Measurements from ENCODE around the gene GSTA2. TPM values are rescaled to one million over a fixed set of nuclear protein-coding genes. Genes with fewer than 3 reads are reported as not detected.

The GSTA2 gene
- total and polyA plus RNA-seq, 3 donors from 2014 or later, result 65.4 to 89.9 (median 85.9) TPM

- DNase-seq, result no peak
- H3K36me3 ChIP-seq (ENCODE audit: low read depth, missing control alignments), result no peaks in the 10 kb centered on the region
- no peaks in the 10 kb centered on the region for H3K27me3 ChIP-seq
- no peak overlapping the region for H3K27ac ChIP-seq
- no peaks in the 10 kb centered on the region for H3K9me3 ChIP-seq
- intact Hi-C loops (cut with DNase I; ENCODE audit: low total_unique reads), result no loop called here
- TF ChIP-seq POLR2A (IDR thresholded peaks at IDR 0.05), result no peak
- TF ChIP-seq CTCF (IDR thresholded peaks at IDR 0.05), result no peak
- no peaks in the 10 kb centered on the region for H3K4me1 ChIP-seq
- no peak overlapping the region for H3K4me3 ChIP-seq
Measured at GRCh38 chr6:52704060-52704459, 59.2 kb downstream of the GSTA2 start.

Other genes with a start within 250 kb of the GSTA2 start
- 10 to 100 TPM; 21.1 to 26.1 TPM for gene TRAM2, start 186.4 kb downstream of the GSTA2 start, total RNA-seq
- 34.7 TPM for gene TRAM2, start 186.4 kb downstream of the GSTA2 start, polyA plus RNA-seq (ENCODE audit: insufficient read depth, low read depth, low replicate concordance)
- gene TMEM14A, start 92.4 kb downstream of the GSTA2 start, total RNA-seq, result 10 to 100 TPM; 23.7 to 33.4 TPM
- 27.4 TPM for gene TMEM14A, start 92.4 kb downstream of the GSTA2 start, polyA plus RNA-seq (ENCODE audit: insufficient read depth, low read depth, low replicate concordance)
- gene GSTA1, start 40.3 kb upstream of the GSTA2 start, total RNA-seq, result 100 to 1,000 TPM; 307 to 349 TPM
- gene GSTA1, start 40.3 kb upstream of the GSTA2 start, polyA plus RNA-seq (ENCODE audit: insufficient read depth, low read depth, low replicate concordance), result 577 TPM
- not detected for gene GSTA5, start 77.3 kb upstream of the GSTA2 start, total RNA-seq
- gene GSTA5, start 77.3 kb upstream of the GSTA2 start, polyA plus RNA-seq (ENCODE audit: insufficient read depth, low read depth, low replicate concordance), result not detected
- 10 to 100 TPM; 26.7 to 28.7 TPM for gene GSTA3, start 146.2 kb upstream of the GSTA2 start, total RNA-seq
- 8.9 TPM for gene GSTA3, start 146.2 kb upstream of the GSTA2 start, polyA plus RNA-seq (ENCODE audit: insufficient read depth, low read depth, low replicate concordance)
- gene GSTA4, start 231.8 kb upstream of the GSTA2 start, total RNA-seq, result 10 to 100 TPM; 87.3 to 91.5 TPM
- 63.1 TPM for gene GSTA4, start 231.8 kb upstream of the GSTA2 start, polyA plus RNA-seq (ENCODE audit: insufficient read depth, low read depth, low replicate concordance)

All from testis (tissue), 3 donors.